HepG2 (cell line): Measurements from ENCODE around the gene GRAMD1A. TPM values are rescaled to one million over a fixed set of nuclear protein-coding genes. Genes with fewer than 3 reads are reported as not detected.

Source experiments
- ATF3 ChIP-seq: sonication (generic); formaldehyde crosslinking; IDR thresholded peaks from 2 replicates; pipeline ENCODE4 v1.4.0; 2020; ENCODE audit warnings: missing genetic modification reagents
- DNMT1 ChIP-seq: sonication (generic); formaldehyde crosslinking; IDR thresholded peaks from 2 replicates; pipeline ENCODE4 v1.5.1; 2020; ENCODE audit warnings: mild to moderate bottlenecking, missing genetic modification reagents
- HINFP ChIP-seq: sonication (generic); formaldehyde crosslinking; IDR thresholded peaks from 2 replicates; pipeline ENCODE4 v1.4.0; 2020; ENCODE audit warnings: low read depth, mild to moderate bottlenecking, missing genetic modification reagents
- KLF13 ChIP-seq: sonication (generic); formaldehyde crosslinking; IDR thresholded peaks from 2 replicates; pipeline ENCODE4 v1.4.0; 2020; ENCODE audit warnings: mild to moderate bottlenecking, missing genetic modification reagents
- MED13 ChIP-seq: sonication (generic); formaldehyde crosslinking; IDR thresholded peaks from 2 replicates; pipeline ENCODE4 v1.5.0; 2020; ENCODE audit warnings: missing genetic modification reagents
- MYPOP ChIP-seq: sonication (generic); formaldehyde crosslinking; IDR thresholded peaks from 2 replicates; pipeline ENCODE4 v1.8.1; 2023; ENCODE audit warnings: mild to moderate bottlenecking, moderate library complexity, missing genetic modification reagents
- NR2F1 ChIP-seq, 2 experiments: fragments of 450-650 bp in 1 of 2; formaldehyde crosslinking in 1 of 2; IDR thresholded peaks; 2 replicates each; pipeline versions ENCODE4 v1.5.0 to v1.6.1; 2016 to 2020; ENCODE audit warnings: mild to moderate bottlenecking in 1 of 2, missing compliant biosample characterization in 1 of 2, missing genetic modification reagents in 1 of 2, moderate library complexity in 1 of 2
- SOX13 ChIP-seq, 3 experiments: fragments of 450-650 bp in 1 of 3; sonication (generic) in 1 of 3; formaldehyde crosslinking in 1 of 3; IDR thresholded peaks in 2 of 3; conservative IDR thresholded peaks in 1 of 3; 2 replicates each; pipeline versions ENCODE4 v1.5.0 to v1.6.1; 2016 to 2020; ENCODE audit warnings: antibody characterized with exemption in 1 of 3, mild to moderate bottlenecking in 1 of 3, missing compliant biosample characterization in 1 of 3, missing genetic modification reagents in 1 of 3, moderate library complexity in 1 of 3
- TCF7 ChIP-seq: sonication (generic); IDR thresholded peaks from 2 replicates; pipeline ENCODE4 v1.6.1; 2016; ENCODE audit warnings: antibody characterized with exemption, low read depth
- YY1 ChIP-seq: IDR thresholded peaks from 2 replicates; pipeline ENCODE4 v1.6.1; 2011; ENCODE audit warnings: low read length, low read depth, moderate library complexity, mild to moderate bottlenecking; ENCODE audit not compliant: insufficient read depth, insufficient replicate concordance
- ZBTB3 ChIP-seq: sonication (generic); formaldehyde crosslinking; IDR thresholded peaks from 2 replicates; pipeline ENCODE4 v1.4.0; 2020; ENCODE audit warnings: low read depth, mild to moderate bottlenecking, moderate library complexity, missing genetic modification reagents, borderline replicate concordance
- ZFP36 ChIP-seq: fragments of 150-350 bp; IDR thresholded peaks from 2 replicates; pipeline ENCODE4 v1.6.1; 2018; ENCODE audit warnings: borderline replicate concordance, low read length, low read depth; ENCODE audit not compliant: partially characterized antibody
- ZNF282 ChIP-seq: fragments of 450-650 bp; IDR thresholded peaks from 2 replicates; pipeline ENCODE4 v1.6.1; 2018; ENCODE audit not compliant: partially characterized antibody
- polyA plus RNA-seq, 8 experiments: library from polyadenylated mRNA; depleted of rRNA in 3 of 8; stranded (reverse) in 7 of 8; unstranded in 1 of 8; fragments of >200 nt; fragmentation: Illumina TruSeq in 4 of 8; extraction: Trizol in 4 of 8; gene quantifications; 2 replicates each; pipeline versions ENCODE4 v1.2.1 to v1.2.3, GENCODE V29; 2011 to 2016; ENCODE audit warnings: low read depth in 4 of 8, missing spikeins in 1 of 8, mixed read lengths in 1 of 8; ENCODE audit not compliant: insufficient read depth in 1 of 8
- total RNA-seq, 5 experiments: library from RNA; depleted of rRNA; stranded (reverse); fragments of >200 nt; fragmentation: Illumina TruSeq; extraction: Trizol; gene quantifications; 2 replicates each; pipeline ENCODE4 v1.2.3, GENCODE V29; 2016; ENCODE audit warnings: low read depth in 1 of 5
- TF ChIP-seq, protein P1 (sequence below): IDR thresholded peaks from 2 replicates; pipeline ENCODE4 v1.6.1; 2016; ENCODE audit warnings: low read depth, missing genetic modification reagents, missing compliant biosample characterization
- TF ChIP-seq, protein P2 (sequence below): sonication (generic); formaldehyde crosslinking; conservative IDR thresholded peaks from 2 replicates; pipeline ENCODE4 v1.8.0; 2022; ENCODE audit warnings: missing genetic modification reagents

GRAMD1A gene
- total and polyA plus RNA-seq, 2 of the 13 experiments (the other 11 are each of a cell fraction or from before 2014, with no cell fraction given), result 14.7 to 181 TPM

DNA sequence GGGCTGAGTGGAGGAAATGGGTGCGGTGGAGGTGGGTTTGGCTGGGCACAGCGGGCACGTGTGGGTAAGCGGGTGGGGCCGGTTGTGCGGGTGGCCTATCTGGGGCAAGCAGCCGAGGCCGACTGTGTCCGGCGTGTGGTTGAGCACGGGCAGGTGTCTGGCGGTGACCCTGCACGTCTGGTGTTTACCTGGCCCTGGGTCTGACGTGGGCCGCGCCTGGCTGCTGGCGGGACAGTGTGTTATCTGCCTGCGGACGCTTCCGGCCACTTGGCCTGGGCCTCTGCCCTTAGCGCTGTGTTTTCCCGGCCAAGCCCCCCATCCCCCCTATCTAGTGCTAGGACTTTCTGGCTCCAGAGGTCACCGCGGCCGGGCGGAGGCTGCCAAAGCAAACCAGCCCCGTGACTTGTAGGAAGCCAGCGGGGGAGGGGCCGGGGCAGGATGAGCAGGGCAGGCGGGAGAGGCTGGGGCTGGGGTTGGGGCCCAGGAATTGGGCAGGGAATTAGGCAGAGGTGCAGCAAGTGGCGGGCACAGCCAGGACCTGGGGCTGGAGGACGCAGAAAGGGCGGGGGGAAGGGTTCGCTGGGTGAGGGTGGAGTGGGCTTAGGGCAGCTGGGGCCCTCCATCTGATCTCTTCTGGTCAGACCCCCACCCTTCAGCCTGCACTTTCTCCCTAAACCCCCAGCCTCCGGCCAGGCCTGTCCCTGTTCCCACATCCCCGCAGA, 40.9 kb downstream of the GRAMD1A start (continued):
- TF ChIP-seq, protein P1, sequence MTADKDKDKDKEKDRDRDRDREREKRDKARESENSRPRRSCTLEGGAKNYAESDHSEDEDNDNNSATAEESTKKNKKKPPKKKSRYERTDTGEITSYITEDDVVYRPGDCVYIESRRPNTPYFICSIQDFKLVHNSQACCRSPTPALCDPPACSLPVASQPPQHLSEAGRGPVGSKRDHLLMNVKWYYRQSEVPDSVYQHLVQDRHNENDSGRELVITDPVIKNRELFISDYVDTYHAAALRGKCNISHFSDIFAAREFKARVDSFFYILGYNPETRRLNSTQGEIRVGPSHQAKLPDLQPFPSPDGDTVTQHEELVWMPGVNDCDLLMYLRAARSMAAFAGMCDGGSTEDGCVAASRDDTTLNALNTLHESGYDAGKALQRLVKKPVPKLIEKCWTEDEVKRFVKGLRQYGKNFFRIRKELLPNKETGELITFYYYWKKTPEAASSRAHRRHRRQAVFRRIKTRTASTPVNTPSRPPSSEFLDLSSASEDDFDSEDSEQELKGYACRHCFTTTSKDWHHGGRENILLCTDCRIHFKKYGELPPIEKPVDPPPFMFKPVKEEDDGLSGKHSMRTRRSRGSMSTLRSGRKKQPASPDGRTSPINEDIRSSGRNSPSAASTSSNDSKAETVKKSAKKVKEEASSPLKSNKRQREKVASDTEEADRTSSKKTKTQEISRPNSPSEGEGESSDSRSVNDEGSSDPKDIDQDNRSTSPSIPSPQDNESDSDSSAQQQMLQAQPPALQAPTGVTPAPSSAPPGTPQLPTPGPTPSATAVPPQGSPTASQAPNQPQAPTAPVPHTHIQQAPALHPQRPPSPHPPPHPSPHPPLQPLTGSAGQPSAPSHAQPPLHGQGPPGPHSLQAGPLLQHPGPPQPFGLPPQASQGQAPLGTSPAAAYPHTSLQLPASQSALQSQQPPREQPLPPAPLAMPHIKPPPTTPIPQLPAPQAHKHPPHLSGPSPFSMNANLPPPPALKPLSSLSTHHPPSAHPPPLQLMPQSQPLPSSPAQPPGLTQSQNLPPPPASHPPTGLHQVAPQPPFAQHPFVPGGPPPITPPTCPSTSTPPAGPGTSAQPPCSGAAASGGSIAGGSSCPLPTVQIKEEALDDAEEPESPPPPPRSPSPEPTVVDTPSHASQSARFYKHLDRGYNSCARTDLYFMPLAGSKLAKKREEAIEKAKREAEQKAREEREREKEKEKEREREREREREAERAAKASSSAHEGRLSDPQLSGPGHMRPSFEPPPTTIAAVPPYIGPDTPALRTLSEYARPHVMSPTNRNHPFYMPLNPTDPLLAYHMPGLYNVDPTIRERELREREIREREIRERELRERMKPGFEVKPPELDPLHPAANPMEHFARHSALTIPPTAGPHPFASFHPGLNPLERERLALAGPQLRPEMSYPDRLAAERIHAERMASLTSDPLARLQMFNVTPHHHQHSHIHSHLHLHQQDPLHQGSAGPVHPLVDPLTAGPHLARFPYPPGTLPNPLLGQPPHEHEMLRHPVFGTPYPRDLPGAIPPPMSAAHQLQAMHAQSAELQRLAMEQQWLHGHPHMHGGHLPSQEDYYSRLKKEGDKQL (CRISPR knock-in tag), result peak; percentile 75
- TF ChIP-seq ZNF282, result no peak
- no peak for TF ChIP-seq ZFP36
- peak; percentile 97 for TF ChIP-seq MYPOP (CRISPR knock-in tag)
- TF ChIP-seq HINFP (CRISPR knock-in tag), result peak; percentile 91; the same call in 1 of the 2 replicates
- no peak for TF ChIP-seq KLF13
- TF ChIP-seq, protein P2, sequence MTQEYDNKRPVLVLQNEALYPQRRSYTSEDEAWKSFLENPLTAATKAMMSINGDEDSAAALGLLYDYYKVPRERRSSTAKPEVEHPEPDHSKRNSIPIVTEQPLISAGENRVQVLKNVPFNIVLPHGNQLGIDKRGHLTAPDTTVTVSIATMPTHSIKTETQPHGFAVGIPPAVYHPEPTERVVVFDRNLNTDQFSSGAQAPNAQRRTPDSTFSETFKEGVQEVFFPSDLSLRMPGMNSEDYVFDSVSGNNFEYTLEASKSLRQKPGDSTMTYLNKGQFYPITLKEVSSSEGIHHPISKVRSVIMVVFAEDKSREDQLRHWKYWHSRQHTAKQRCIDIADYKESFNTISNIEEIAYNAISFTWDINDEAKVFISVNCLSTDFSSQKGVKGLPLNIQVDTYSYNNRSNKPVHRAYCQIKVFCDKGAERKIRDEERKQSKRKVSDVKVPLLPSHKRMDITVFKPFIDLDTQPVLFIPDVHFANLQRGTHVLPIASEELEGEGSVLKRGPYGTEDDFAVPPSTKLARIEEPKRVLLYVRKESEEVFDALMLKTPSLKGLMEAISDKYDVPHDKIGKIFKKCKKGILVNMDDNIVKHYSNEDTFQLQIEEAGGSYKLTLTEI (CRISPR knock-in tag), result no peak
- peak; percentile 94 for TF ChIP-seq MED13 (CRISPR knock-in tag)
- peak; percentile 51 for TF ChIP-seq ATF3 (CRISPR knock-in tag)
- no peak for TF ChIP-seq DNMT1 (CRISPR knock-in tag)
- TF ChIP-seq SOX13 (IDR thresholded peaks at IDR 0.05), result peak; percentile 73; the same call in 1 of the 2 replicates
- peak in 1 of 2 experiments; percentile 83; a peak in 2 of 4 replicates for TF ChIP-seq SOX13 (CRISPR knock-in tag; conservative IDR thresholded peaks at IDR 0.05 in 1 of 2, IDR thresholded peaks at IDR 0.05 in 1 of 2)
- TF ChIP-seq ZBTB3 (CRISPR knock-in tag), result 0 out of 2 replicates have a peak, but pooled peaks have one; percentile 52
- TF ChIP-seq TCF7, result peak; percentile 59; the same call in 1 of the 2 replicates
- TF ChIP-seq YY1, result no peak
- TF ChIP-seq NR2F1 (CRISPR knock-in tag; IDR thresholded peaks at IDR 0.05), result peak; percentile 89 to 90
